GM18517 (cell line): ENCODE data around the gene WFDC10A.
"Not testable (repeated sequence)": the region's sequence is repeated elsewhere in the genome, so short reads cannot be mapped to it uniquely, and the experiment has no call there.

Experiments
- ATAC-seq: cut with Tn5 transposase; IDR thresholded peaks from one replicate; pipeline ENCODE4 v1.9.1; 2021; ENCODE audit warnings: mild to moderate bottlenecking, moderate library complexity; ENCODE audit not compliant: unreplicated experiment

The WFDC10A gene

DNA sequence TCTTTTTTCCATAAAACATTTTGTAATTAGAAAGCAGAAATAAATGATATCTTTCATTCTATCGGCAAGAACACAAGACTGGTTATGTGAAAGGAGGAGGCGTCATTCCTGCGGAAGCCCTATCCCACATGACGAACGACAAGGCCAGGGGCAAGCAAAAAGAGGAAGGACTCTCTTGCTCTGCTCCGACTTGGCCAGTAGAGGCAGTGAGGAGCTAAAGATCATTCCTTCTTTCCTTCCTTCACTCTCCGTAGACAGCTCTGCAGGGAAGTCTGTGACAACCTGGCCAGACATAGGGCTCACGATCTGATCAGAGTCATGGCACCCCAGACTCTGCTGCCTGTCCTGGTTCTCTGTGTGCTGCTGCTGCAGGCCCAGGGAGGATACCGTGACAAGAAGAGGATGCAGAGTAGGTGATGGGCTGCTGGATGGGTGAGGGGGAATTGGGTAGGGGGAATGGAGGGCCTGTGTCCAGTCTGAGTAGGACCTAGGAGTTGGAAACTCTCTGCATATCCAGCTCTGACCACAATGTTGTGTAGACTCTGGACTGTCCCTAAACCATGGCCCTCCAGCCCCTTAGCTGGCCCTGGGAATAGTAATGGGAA lies at the start of gene WFDC10A:
TSS of gene WFDC10A (plus strand) at position 244 of the 605 bp plus-strand sequence. CDS start at position 319, 75 bp downstream.
- ATAC-seq, result no peak

DNA sequence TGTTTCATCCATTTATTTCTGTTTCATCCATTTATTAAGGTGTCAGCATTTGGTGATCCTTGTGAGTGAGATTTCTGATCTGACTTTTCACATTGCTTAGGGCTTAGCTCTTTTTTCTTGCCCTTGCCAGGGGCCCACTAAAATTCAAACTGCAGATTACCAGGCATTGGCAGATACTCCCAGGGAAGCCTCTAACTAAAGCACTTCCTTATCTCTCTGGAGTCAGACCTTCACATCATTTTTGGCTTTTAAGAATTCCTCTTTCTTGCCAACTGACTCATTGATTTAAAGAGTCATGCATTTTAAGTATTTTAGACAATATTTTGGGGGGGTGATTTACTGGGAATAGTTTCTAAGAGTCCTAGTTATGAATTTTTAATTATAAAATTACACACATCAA lies 47.8 kb upstream of the WFDC10A start:
- ATAC-seq, result no peak

DNA sequence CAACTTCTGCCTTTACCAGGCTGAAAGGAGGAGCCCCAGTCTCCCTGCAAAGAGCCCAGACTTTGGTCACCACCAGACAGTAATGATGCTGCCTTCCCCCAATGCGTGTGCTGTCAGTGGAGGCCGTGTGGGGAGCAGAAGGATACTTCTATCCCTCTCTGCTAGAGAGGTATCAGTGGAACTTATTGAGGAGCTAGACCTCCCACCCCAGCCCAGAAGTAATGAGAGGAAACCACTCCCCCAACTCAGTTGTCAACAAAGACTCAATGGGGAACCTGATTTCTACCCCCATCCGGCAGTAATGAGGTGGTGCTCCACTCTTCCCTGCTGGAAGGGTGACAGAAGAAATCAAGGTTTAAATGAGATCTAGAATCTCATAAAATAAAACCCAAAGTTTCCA lies 46.0 kb upstream of the WFDC10A start:
- ATAC-seq, result no peak

DNA sequence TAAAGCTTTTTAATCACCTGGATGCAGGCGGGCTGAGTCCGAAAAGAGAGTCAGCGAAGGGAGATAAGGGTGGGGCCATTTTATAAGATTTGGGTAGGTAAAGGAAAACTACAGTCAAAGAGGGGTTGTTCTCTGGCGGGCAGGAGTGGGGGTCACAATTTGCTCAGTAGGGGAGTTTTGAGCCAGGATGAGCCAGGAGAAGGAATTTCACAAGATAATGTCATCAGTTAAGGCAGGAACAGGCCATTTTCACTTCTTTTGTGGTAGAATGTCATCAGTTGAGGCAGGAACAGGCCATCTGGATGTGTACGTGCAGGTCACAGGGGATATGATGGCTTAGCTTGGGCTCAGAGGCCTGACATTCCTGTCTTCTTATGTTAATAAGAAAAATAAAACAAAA lies 45.2 kb upstream of the WFDC10A start:
- not testable (repeated sequence) for ATAC-seq

DNA sequence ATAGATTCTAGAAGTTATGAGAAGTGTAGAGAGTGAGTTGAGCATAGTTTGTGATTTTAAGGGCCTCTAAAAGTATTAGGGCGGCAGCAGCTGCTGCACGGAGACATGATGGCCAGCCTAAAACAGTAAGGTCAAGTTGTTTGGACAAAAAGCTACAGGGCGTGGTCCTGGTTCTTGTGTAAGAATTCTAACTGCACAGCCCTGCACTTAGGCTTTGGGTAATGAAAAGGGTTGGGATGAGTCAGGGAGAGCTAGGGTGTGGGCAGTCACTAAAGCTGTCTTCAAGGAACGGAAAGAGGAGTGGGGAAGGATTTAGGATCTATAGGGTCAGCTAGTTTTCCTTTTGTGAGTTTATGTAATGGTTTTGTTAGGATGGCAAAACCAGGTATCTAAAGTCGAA lies 43.6 kb upstream of the WFDC10A start:
- ATAC-seq, result not testable (repeated sequence)

DNA sequence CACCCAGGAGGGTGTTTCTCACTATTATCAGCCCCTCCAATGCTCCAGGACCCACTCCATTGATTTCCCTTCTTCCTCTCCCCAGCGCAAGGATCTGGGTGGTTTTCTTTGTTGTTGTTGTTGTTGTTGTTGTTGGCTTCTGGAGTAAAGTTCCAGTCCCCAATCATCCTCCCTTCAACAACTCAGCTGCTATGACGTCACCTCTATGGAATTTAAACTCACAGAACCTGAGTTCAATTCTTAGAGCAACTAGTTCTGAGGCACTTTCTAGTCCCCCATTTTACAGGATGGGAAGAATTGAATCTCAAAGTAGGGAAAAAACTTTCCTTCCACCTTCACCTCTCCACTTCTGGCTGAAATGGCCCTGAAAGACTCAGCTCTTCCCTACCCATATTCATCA lies 40.7 kb upstream of the WFDC10A start:
- no peak for ATAC-seq

DNA sequence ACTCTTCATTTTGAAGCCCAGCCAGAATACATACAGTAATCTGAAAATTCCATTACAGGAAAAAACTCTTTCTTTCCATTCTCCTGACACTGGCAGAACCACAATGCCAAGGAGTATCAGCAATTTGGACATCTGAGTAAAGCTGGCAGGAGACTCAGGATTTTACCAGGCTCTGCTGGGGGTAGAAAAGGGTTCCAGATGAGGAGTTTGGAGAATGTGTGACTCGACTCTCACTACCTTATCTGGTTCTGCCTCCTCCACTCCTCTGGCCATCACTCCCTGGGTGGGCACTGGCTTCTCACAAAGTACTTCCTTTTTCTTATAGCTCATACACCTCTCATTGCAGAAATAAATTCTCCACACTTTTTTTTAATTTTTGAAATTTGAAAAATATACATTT lies 39.8 kb upstream of the WFDC10A start:
- ATAC-seq, result no peak

DNA sequence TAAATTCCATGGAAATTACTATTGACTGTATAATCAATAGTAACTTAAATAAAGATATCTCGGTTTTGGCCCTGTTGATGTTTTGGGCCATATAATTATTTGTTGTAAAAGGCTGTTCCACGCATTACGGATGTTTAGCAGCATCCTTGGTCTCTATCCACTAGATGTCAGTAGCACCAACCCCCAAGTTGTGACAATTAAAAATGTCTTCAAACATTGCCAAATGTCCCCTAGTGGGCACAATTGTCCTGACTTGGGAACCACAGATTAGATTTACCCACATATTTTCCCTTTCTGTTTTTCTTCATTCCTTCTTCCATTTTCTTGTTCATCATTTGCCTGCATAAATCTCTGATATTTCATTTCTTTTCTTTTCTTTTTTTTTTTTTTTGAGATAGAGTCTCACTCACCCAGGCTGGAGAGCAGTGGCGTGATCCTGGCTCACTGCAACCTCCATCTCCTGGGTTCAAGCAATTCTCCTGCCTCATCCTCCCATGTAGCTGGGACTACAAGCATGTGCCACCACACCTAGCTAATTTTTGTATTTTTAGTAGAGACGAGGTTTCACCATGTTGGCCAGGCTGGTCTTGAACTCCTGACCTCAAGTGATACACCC lies 36.9 kb upstream of the WFDC10A start:
- ATAC-seq, result no peak

DNA sequence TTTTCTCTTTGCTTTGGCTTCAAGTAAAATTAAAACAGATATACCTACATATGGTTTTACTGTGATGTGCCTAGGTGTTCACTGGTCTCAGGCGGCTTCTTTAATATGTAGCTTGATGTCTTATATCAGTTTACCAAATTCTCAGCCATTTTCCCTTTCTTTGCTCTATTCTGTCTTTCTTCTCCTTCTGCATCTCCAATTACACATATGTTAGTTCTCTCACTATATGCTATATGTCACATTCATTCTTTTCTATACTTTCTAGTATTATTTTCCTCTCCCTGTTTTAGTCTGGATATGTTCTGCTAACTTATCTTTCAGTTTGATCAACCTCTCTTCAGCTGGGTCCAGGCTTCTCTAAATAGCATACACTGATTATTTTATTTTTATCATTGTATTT lies 36.0 kb upstream of the WFDC10A start:
- ATAC-seq, result no peak

DNA sequence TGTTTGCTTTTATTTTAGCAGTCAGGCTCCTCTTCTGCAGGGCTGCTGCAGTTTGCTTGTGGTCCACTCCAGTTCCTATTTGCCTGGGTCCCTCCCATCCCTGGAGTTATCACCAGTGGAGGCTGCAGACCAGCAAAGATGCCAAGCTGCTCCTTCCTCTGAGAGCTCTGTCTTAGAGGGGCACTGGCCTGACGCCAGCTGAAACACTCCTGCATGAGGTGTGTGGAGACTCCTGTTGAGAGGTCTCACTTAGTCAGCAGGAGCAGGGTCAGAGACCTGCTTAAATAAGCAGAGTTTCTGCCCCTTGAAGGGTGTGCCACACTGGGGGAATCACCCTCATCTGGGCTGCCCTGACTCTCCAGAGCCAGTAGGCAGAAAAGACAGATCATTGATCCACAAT lies 34.3 kb upstream of the WFDC10A start:
- no peak for ATAC-seq

DNA sequence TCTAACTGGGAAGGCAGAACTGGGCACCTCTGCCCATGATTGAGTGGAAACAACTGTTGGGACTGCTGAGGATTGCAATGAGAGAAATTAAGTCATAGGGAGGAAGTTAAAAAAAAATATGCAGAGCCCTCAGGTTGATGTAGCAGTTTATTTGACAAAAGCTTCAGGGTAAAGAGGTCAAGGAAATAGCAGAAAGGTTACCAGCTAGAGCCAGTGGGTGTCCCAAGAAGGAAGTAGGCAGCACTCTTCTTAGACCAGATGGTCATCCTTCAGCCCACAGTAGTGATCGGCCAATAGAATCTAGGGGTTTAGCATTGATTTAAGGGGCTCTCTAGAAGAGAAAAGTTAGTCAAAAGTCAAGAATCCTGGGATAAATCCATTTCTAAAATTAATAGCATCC lies 21.7 kb upstream of the WFDC10A start:
- ATAC-seq, result no peak

DNA sequence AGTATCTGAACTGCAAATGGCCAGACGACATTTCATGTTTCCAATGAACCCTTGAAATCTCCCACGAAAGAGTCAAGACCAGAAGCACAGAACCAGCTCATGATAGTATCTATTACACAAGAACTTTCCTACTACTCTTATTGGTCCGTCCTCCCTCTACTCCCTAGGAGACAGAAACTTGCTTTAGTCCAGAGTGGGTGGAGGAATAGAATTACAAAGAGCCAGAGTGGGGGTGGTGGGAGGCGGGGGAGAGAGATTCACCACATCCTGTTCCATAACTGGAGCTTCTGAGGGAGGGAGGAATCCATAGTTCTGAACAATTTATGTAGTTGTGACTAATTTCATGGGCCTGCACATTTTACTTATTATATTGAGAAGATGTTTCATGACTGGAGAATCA lies 18.5 kb upstream of the WFDC10A start:
- ATAC-seq, result no peak

DNA sequence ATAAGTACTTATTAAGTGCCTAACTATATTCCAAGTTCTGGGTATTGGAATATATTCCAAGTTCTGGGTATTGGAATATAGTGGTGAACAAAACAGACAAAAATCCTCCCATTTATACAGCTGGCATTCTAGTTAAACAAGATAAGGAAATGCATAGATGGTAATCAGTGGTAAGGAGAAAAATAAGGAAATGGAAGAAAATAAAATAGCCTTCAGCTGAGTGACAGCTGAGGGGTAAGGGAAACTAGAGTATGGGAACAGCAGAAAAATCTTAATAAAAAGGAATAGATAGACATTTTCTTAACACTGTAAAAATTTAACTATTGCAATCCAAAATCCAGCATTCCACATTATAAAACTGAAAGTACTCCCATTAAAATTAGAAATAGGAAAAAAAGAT lies 17.2 kb upstream of the WFDC10A start:
- ATAC-seq, result no peak

DNA sequence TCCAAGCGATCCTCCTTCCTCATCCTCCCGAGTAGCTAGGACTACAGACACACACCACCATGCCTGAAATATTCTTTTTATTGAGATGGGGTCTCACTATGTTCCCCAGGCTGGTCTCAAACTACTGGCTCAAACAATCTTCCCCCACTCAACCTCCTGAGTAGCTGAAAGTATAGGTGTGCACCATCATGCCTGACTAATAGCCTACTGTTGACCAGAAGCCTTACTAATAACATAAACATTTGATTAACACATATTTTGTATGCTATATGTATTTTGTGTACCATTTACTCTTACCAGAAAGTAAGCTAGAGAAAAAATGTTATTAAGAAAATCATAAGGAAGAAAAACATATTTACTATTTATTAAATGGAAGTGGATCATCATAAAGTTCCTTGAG lies 11.9 kb upstream of the WFDC10A start:
- ATAC-seq, result no peak

DNA sequence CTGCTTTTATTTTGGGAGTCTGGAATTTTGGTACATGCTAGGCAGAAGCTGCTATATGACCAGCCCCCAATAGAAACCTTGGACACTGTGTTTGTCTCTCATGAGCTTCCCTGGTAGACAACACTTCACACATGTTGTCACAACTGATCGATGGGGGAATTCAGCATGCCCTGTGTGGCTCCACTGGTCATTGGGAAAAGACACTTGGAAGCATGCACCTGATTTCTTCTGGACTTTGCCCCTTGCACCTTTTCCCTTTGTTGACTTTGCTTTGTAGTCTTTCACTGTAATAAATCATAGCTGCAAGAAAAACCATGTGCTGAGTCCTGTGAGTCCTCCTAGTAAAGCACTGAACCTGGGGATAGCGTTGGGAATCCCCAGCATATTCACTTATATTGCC lies 7.9 kb upstream of the WFDC10A start:
- no peak for ATAC-seq

DNA sequence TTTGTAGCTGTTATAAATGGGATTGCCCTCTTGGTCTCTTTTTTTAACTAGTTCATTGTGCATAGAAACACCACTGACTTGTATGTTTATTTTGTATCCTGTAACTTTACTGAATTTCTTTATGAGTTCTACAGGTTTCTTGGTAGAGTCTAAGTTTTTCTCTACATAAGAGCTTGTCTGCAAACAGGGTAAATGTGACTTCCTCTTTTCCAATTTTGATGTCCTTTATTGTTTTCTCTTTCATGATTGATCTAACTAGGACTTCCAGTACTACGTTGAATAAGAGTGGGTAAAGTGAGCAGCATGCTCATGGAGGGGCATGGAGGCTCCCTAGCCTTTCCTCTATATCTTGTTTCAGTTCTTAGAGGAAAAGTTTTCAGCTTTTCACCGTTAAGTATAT lies 3.0 kb upstream of the WFDC10A start:
- no peak for ATAC-seq

DNA sequence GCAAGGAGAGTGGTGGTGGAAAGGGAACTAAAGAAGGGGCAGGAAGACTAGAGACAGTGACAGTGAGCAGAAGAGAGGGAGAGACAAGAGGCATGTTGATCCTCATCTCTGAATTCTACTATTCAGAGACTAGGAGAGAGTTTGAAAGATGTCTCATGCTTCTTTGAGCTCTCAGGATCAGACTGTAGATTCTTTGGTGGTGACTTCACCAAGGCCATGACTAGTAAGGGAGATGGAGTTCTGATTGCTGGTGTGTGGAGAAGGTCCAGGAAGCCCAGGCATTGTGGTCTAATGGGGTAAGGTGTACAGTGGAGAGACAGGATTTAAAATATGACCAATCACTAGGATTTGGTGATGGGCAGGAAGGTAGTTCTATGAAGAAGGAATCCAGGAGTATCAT lies 832 bp downstream of the WFDC10A start:
- no peak for ATAC-seq

DNA sequence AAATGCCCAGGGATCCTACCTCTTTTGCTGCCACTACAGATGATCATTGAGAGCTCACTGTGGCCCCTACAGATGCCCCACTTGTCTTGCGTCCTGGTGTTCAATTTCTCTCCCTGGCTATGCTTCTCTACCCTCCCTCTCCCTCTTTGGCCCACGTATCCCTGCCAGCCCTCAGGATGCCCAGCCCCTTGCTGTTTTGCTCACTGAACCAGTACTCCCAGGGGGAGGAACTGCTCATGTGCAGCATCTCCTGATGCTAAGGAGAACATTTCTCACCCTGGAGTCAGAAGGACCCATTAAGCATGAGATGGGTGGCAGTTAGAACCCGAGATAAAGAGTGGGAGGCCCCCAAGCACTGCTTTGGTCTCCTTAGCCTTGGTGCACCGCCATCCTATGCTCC lies 1.6 kb downstream of the WFDC10A start, which contains the start of gene WFDC9:
TSS of gene WFDC9 (minus strand) at position 101 of the 400 bp plus-strand sequence. CDS start 21,103 bp downstream, outside the sequence.
- no peak for ATAC-seq

DNA sequence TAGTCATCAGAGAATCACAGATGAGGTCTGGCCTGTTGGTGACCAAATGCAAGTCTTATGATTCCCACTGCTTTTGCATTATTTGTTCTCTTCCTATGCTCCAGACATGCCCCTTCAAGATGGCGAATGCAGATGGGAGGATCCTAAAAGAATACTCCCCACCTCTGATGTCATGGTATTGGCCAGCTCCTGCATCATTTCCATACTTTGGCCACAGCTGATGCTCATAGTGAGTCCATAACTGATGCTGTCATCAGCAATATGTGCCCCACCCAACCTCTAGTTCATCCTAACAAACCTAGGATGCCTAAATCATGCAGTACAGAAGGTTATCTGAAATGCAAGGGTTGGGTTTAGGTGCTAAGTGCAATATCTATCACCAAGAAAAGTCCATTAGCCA lies 7.0 kb downstream of the WFDC10A start:
- no peak for ATAC-seq

DNA sequence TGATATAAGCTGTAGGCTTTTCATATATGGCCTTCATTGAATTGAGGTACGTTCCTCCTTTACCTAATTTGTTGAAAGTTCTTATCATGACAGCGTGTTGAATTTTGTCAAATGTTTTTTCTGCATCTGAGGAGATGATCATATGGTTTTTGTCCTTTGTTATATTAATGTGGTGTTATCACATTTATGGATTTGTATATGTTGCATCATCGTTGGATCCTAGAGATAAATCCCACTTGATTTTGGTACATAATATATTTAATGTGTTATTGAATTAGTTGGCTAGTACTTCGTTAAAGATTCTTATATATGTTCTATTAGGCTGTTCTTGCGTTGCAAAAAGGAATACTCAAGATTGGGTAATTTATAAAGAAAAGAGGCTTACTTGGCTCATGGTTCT lies 10.1 kb downstream of the WFDC10A start:
- ATAC-seq, result no peak

DNA sequence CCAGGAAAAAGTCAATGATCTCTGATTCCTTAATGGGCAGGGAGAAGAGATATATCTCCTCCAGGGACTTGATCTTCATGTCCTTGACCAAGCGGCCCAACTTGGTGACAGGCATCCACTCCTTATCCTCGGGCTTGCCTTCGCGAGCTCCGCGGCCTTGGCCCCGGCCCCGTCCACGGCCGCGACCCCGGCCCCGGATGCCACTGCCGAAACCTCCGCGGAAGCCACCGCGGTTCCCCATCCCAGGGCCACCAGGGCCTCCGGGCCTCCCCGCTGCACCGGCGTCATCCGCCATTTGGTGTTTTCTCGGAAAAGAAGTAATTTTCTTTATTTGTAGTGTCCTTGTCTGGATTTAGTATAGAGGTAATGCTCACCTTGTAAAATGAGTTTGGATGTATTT lies 11.5 kb downstream of the WFDC10A start:
- not testable (repeated sequence) for ATAC-seq

DNA sequence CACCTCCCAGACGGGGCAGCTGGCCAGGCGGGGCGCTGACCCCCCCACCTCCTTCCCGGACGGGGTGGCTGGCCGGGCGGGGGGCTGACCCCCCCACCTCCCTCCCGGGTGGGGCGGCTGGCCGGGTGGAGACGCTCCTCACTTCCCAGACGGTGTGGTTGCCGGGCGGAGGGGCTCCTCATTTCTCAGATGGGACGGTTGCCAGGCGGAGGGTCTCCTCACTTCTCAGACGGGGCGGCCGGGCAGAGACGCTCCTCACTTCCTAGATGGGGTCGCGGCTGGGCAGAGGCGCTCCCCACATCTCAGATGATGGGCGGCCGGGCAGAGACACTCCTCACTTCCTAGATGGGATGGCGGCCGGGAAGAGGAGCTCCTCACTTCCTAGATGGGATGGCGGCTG lies 16.3 kb downstream of the WFDC10A start:
- not testable (repeated sequence) for ATAC-seq

DNA sequence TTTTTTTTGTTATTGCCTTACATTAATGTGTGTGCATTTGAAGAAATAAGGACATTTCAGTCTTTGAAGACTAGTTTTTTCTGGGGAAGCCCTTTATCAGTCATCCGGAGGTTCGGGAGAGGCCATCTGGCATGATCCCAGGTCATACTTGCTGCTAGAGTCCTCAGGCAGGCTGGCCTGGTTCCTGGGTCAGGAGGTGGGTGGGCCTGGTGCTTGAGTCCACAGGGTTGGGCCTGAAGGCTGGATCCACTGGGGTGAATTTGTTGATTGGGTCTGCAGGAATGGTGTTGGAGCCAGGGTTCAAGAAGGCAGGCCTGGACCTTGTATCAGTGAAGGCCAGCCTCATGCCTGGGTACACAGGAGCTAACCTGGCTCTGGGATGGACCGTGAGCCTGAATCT lies 17.3 kb downstream of the WFDC10A start:
- no peak for ATAC-seq
